Right lobe of liver (tissue), 6 donors: ENCODE data around the gene SLC48A1. TPM values are rescaled to one million over a fixed set of nuclear protein-coding genes. Genes with fewer than 3 reads are reported as not detected.

Source experiments
- ATAC-seq, 4 donors: fragments of 200-7000 bp; cut with Tn5 transposase; one replicate each; pipeline ENCODE4 v1.9.1; 2020; ENCODE audit warnings: mild to moderate bottlenecking in 4 of 4, moderate library complexity in 4 of 4
- DNase-seq, 3 donors: peaks; one replicate each; pipeline ENCODE4 v3.0.0-alpha.2; 2020
- H3K27ac ChIP-seq, 3 donors: fragments of 200-600 bp; one replicate each; pipeline ENCODE4 v1.8.0; 2022
- H3K27me3 ChIP-seq, 2 donors: fragments of 200-600 bp; one replicate each; pipeline ENCODE4 v1.8.0; 2022
- H3K36me3 ChIP-seq, 4 donors: fragments of 200-600 bp; sonication (generic) in 1 of 4; one replicate each; pipeline versions ENCODE4 v1.5.1 to v1.8.0; 2017 to 2022; ENCODE audit warnings: control low read depth in 1 of 4
- H3K4me1 ChIP-seq, 4 donors: fragments of 200-600 bp; sonication (generic) in 1 of 4; one replicate each; pipeline versions ENCODE4 v1.5.1 to v1.8.0; 2017 to 2022; ENCODE audit warnings: control low read depth in 1 of 4
- H3K4me3 ChIP-seq, 3 donors: fragments of 200-600 bp; one replicate each; pipeline ENCODE4 v1.8.0; 2022
- H3K9me3 ChIP-seq, 4 donors: fragments of 200-600 bp; sonication (generic) in 1 of 4; one replicate each; pipeline versions ENCODE4 v1.5.1 to v1.8.0; 2017 to 2022; ENCODE audit warnings: control low read depth in 1 of 4
- POLR2A ChIP-seq: fragments of 450-650 bp; IDR thresholded peaks from one replicate; pipeline ENCODE4 v1.6.1; 2017; ENCODE audit warnings: antibody characterized with exemption, mild to moderate bottlenecking
- WGBS: methylation state at CpG from one replicate; pipeline ENCODE4 v1.1.6; 2018; ENCODE audit warnings: low coverage, low lambda C conversion rate; ENCODE audit not compliant: insufficient coverage; ENCODE audit errors: missing lambda C conversion rate; 5-methylcytosine and 5-hydroxymethylcytosine counted together
- intact Hi-C, 2 donors: fragments of 100-400 bp; cut with DNase I; formaldehyde crosslinking; loops; one replicate each; pipeline versions ENCODE4 v1.11.2 to v1.14.1; 2022
- long read RNA-seq: library from polyadenylated mRNA; unstranded; transcript quantifications from one replicate; pipeline ENCODE4 v2.0.0, GENCODE V29; 2019
- total RNA-seq, 6 experiments: library from RNA; depleted of rRNA in 2 of 6; stranded (reverse); fragments of >200 nt in 2 of 6; fragmentation: NEBNext Ultra II Directional in 3 of 6; extraction: Animal tissue kit (Norgen Biotek cat#: 25700) in 3 of 6; gene quantifications; one replicate each; pipeline versions ENCODE4 v1.1.0 to v1.2.4, GENCODE V29; 2016 to 2023
- TF ChIP-seq, protein P1 (sequence below), 4 donors: fragments of 200-600 bp in 3 of 4; fragments of 450-650 bp in 1 of 4; IDR thresholded peaks; one replicate each; pipeline versions ENCODE4 v1.5.1 to v1.8.0; 2016 to 2022; ENCODE audit warnings: antibody characterized with exemption in 4 of 4, mild to moderate bottlenecking in 2 of 4
- donor health status: DM: no; HTN: yes; CAD: no.
- donor health status: DM: no; HTN: no; CAD: no.
- donor health status: DM: no; HTN: no; CAD: no.
- donor health status: DM: no; HTN: yes; CAD: no.
- donor health status: DM: no; HTN: yes; CAD: no.

Gene SLC48A1
- total RNA-seq, result 10 to 100 TPM; 12.4 to 20.4 (median 18.0) TPM
- long read RNA-seq, transcript SLC48A1-201 (3 exons, 3,010 nt), result major isoform, 8 of 12 reads
- long read RNA-seq, partial matches to known transcripts, result 0 of 12 reads
- long read RNA-seq, other reads (novel, unspliced or antisense), result 4 of 12 reads

DNA sequence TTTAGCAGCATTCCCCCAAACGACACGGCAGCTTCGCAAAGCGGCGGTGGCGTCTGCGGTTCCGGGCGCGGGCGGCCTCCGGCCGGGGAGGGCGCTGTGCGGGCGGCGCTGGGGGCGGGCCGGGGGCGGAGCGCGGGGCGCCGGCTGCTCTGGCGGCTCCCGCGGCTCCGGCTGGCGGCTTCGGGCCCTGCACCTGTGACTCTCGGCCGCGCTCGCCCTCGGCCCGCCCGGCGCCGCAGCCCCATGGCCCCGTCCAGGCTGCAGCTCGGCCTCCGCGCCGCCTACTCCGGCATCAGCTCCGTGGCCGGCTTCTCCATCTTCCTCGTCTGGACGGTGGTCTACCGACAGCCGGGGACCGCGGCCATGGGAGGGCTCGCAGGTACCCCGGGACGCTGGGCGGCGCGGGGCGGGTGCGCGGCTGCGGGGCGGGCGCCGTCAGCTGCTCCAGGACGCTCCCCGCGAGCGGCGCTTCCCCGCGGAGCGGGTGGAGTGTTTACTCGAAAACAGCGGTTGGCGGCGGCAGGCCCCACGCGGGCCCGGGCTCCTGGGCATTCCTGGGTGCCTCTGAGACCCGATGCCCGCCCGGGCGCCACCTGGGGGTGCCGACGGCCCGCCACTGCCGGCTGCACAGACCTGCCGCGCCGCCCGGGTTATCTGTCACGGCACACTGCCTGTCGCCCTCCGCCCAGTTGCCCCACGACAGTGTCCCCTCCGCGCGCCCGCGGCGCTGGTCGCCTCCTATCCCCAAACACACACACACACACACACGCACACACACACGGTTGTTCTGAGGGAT lies at the start of gene SLC48A1:
TSS of gene SLC48A1 (plus strand) at position 177 of the 796 bp plus-strand sequence. CDS start at position 244, 67 bp downstream.
- WGBS, result 0% methylated on average over 13 of the region's 106 CpGs
- peak; percentile 83 to 86 (median 84) for DNase-seq
- peak; percentile 76 to 91 (median 86) for ATAC-seq
- Histone ChIP-seq H3K36me3 (no peaks in the 10 kb centered on the region), H3K9me3 (no peaks in the 10 kb centered on the region), H3K27ac (peak within 1 kb of the TSS; percentile 50 to 83 (median 79)), H3K4me3 (peak within 1 kb of the TSS; percentile 88 to 99 (median 95)), H3K27me3 (no peaks in the 10 kb centered on the region), H3K4me1 (peaks cover 0 to 42% (median 3%) of the 10 kb centered on the region in 4 donors)
- intact Hi-C loops, result no loop called here
- TF ChIP-seq, protein P1, sequence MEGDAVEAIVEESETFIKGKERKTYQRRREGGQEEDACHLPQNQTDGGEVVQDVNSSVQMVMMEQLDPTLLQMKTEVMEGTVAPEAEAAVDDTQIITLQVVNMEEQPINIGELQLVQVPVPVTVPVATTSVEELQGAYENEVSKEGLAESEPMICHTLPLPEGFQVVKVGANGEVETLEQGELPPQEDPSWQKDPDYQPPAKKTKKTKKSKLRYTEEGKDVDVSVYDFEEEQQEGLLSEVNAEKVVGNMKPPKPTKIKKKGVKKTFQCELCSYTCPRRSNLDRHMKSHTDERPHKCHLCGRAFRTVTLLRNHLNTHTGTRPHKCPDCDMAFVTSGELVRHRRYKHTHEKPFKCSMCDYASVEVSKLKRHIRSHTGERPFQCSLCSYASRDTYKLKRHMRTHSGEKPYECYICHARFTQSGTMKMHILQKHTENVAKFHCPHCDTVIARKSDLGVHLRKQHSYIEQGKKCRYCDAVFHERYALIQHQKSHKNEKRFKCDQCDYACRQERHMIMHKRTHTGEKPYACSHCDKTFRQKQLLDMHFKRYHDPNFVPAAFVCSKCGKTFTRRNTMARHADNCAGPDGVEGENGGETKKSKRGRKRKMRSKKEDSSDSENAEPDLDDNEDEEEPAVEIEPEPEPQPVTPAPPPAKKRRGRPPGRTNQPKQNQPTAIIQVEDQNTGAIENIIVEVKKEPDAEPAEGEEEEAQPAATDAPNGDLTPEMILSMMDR (IDR thresholded peaks at IDR 0.05), result peak in 3 of 4 donors; percentile 30 to 67 (median 31)
- peak; percentile 88 for TF ChIP-seq POLR2A

GRCh38 chr12:47725091-47725772 lies 47.8 kb upstream of the SLC48A1 start, which contains the start of gene ENDOU:
ENDOU (minus strand) TSS chr12:47725490; CDS start chr12:47725413, 77 bp downstream.
- H3K27me3 ChIP-seq, result no peaks in the 10 kb centered on the region
- intact Hi-C loops, result no loop called here
- H3K36me3 ChIP-seq, result no peaks in the 10 kb centered on the region
- WGBS, result 92% methylated on average over 8 of the region's 8 CpGs
- no peaks in the 10 kb centered on the region for H3K9me3 ChIP-seq
- ATAC-seq, result no peak
- no peak for TF ChIP-seq POLR2A
- TF ChIP-seq, protein P1 (IDR thresholded peaks at IDR 0.05), result no peak
- no peak within 1 kb of the TSS for H3K27ac ChIP-seq
- no peak for DNase-seq
- H3K4me3 ChIP-seq, result no peak within 1 kb of the TSS
- peaks cover 0 to 11% (median 3%) of the 10 kb centered on the region in 4 donors for H3K4me1 ChIP-seq

DNA sequence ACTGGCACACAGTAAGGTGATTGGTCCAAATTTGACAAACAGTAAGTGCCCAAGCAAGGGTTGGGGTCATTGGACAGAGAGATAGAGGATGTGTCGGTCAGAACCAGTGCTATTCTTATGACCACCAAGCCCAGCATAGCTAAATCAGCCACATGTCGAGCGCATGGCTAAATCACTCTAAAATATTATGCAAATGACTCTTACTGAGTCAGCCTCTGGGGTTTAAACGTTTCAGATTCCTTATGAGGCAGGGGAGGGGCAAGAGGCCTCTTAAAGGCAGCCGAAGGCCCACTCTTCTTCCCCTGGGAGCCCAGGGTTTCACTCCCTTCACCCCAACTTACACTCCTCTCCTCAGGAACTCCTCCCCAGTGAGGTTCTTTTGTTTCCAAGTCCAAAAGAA lies 47.1 kb upstream of the SLC48A1 start:
- H3K27me3 ChIP-seq, result no peaks in the 10 kb centered on the region
- H3K4me1 ChIP-seq, result peaks cover 0 to 11% (median 4%) of the 10 kb centered on the region in 4 donors
- no peak overlapping the region for H3K4me3 ChIP-seq
- H3K9me3 ChIP-seq, result no peaks in the 10 kb centered on the region
- WGBS, result 74% methylated on average over 4 of the region's 5 CpGs
- H3K27ac ChIP-seq, result no peak overlapping the region
- ATAC-seq, result no peak
- TF ChIP-seq POLR2A, result no peak
- TF ChIP-seq, protein P1 (IDR thresholded peaks at IDR 0.05), result no peak
- intact Hi-C loops, result no loop called here
- H3K36me3 ChIP-seq, result no peaks in the 10 kb centered on the region
- DNase-seq, result no peak

GRCh38 chr12:47729233-47729632 lies 43.8 kb upstream of the SLC48A1 start:
- H3K9me3 ChIP-seq, result no peaks in the 10 kb centered on the region
- no peaks in the 10 kb centered on the region for H3K27me3 ChIP-seq
- no peaks in the 10 kb centered on the region for H3K36me3 ChIP-seq
- intact Hi-C loops, result no loop called here
- H3K4me3 ChIP-seq, result no peak overlapping the region
- TF ChIP-seq POLR2A, result no peak
- TF ChIP-seq, protein P1 (IDR thresholded peaks at IDR 0.05), result no peak
- 29% methylated on average over 2 of the region's 3 CpGs for WGBS
- H3K27ac ChIP-seq, result no peak overlapping the region
- ATAC-seq (peak; percentile 31 to 65 (median 52)), DNase-seq (no peak)
- H3K4me1 ChIP-seq, result peaks cover 0 to 11% (median 4%) of the 10 kb centered on the region in 4 donors
